ENCODE data around the gene C10orf67.
"Not testable (repeated sequence)": the region's sequence is repeated elsewhere in the genome, so short reads cannot be mapped to it uniquely, and the experiment has no call there.

The C10orf67 gene

GRCh38 chr10:23263441-23264164, 81.0 kb downstream of the C10orf67 start:
- no peak for DNase-seq

DNA sequence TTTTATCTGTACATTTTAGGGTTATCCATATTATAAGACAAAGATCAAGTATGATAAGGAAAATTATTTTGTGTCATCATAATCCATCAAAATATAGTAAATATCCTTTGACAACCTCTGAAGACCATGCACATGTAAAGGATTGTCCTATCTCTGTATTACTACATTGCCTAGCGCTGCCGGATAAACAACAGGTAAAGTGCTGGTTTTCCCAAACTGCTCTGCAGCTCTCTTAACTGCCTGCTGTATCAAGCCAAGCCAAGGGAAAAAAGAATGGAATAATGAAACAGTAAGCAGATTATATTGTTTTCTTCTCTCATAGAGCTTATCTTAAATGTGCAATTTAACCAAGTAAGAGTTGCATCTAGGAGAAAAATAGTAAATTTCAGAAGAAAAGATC, 81.7 kb downstream of the C10orf67 start:
- DNase-seq, result no peak

GRCh38 chr10:23258516-23258915, 86.1 kb downstream of the C10orf67 start:
- no peak for DNase-seq

GRCh38 chr10:23253780-23254179, 90.8 kb downstream of the C10orf67 start:
- DNase-seq, result no peak

DNA sequence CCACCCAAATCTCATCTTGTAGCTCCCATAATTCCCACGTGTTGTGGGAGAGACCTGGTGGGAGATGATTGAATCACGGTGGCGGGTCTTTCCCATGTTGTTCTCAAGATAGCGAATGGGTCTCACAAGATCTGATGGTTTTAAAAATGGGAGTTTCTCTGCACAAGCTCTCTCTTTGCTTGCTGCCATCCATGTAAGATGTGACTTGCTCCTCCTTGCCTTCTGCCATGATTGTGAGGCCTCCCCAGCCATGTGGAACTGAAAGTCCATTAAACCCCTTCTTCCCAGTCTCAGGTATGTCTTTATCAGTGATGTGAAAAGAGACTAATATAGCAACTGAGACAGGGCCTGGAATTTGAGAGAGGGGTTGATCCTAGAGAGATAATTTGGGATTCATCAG, 91.7 kb downstream of the C10orf67 start:
- DNase-seq, result not testable (repeated sequence)

DNA sequence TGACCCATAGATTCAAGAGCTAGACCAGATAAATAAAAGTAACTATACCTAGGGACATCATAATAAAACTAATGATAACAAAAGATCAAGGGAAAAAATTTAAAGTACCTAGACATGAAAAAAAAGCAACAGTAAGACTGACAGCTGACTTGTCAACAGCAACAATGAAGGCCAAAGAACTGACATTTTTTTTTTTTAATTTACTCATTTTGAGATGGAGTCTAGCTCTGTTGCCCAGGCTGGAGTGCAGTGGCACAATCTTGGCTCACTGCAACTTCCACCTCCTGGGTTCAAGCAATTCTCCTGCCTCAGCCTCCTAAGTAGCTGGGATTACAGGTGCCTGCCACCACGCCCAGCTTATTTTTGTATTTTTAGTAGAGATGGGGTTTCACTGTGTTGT, 102.8 kb downstream of the C10orf67 start:
- DNase-seq, result not testable (repeated sequence)

- DNase-seq, result no peak
Measured at GRCh38 chr10:23238015-23238414, 106.6 kb downstream of the C10orf67 start.

- DNase-seq, result no peak
Measured at GRCh38 chr10:23230582-23230981, 114.0 kb downstream of the C10orf67 start.

DNA sequence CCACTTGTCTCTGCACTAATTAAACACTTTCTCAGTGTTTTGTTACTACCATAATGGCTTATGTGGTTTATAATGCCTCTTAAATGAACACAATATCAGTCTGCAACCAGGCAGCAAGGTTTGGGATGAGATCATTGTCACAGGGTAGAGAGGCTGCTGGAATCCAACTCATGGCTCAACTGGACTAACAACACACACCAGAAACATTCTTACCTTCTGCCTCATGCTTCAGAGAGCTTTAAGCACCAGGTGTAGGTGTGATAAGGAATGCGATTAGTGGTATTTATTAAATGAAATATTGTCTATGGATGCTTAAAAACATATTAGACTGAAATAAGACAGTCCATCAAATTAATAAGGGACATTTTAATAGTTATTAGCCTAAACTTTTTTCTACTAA, 127.1 kb downstream of the C10orf67 start:
- DNase-seq, result no peak

GRCh38 chr10:23205972-23206642, 138.5 kb downstream of the C10orf67 start:
- DNase-seq, result no peak

GRCh38 chr10:23204773-23205172, 139.8 kb downstream of the C10orf67 start:
- no peak for DNase-seq

DNA sequence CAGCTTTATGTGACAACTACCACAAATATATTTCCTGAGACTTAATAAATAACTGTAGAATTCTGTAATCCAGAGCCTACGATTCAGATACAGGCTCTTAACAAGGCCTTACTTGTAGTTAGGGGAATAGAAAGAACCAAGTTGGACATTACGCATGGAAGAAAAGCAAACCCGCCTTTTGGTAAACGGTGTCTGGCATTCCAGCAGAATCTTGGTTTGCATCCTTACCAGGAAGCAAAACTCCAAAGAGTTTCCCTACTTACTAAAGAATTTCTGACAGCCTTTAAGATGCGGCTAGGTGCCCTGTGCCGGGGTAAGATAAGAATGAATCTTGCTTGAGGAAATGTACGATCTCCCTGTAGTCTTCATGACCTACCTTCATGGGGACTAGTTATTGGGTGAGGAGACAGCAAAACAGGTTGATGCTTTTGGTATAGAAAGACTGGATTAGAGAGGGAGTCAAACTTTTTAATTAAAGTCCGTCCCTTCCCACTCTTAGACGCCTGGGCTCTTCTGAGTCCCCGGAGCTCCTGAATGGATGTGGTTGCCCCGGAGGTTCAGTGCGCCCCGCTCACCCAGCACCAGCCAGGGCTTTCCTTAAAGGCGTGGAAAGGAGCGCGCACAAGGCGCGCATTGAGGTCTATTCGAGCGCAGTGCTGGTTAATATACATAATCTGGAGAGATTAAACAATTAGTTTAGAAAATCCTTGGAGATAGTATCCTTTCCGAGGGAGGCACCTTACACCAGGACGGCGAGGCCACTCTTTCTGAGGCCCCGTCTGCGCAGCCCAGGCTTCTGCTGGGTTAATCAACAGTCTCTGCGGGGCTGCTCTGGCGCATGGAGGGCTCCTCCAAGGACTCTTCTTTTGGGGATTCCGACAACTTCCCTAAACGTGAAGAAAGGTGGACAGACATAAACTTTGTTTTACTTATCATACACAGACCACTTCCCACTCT, 140.9 kb downstream of the C10orf67 start:
- no peak for DNase-seq

DNA sequence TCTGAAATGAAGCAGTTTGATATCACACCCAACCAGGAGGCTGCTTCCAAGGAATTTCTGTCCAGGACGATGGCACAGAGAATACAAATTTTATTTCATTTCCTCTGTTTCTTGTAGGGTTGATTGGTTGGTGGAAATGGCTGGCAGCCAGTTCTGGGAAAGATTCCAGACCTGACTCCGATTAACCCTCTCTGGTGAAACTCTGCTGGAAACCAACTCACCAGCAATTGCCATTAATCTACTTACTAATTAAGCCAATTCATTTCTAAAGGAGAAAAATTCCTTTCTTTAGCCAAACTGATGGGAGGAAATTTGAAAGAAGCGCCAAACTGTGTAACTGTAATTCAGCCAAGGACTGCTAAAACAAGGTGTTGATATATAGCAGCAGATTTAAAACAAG, 141.8 kb downstream of the C10orf67 start:
- no peak for DNase-seq

DNA sequence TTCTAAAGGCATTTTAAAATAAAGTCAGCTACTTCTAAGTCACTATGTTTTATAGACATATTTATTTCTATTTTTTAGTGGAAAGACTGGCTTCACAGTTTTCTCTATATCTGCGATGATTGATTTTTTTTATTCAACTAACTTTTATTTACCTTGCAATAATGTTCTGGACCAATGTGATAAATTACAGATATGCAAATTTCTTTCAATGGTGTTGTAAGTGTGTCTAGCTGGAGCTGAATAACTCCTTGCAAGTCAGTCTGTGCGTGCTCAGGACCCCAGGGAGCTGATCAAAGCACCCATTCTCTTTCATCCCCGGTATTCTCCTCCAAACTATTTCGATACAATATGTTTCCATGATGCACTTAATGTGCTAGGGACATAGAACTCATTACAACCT, 142.8 kb downstream of the C10orf67 start:
- DNase-seq, result no peak

DNA sequence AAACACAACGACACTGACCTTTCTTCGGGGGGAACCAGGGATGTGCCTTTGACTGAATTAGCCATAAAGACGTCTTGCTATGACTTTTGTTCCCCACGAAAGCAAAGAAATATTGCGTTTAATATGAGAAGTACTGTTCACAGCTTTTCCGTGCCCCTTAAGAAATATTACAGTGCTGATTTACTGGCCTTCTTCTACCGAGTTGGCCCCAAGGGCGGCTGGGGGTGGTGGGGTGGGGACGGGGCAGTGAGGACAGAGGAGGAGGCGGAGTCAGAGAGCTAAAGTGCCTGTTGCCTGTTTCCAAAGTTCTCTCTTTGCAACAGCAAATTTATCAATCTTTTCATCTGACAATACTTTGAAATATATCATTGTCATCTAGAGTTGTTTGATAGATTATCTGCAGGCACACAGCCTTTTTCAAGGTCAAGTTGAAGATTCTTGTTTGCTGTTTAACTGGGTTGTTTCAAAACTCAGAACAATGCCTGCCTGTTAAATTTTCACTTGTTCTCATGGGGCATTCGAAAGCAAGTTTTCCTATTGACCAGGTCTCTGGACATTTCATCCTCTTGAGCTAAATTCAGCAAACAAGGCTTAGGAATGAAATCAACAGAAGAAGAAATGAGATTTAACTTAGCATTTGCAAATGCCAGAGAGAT, 143.5 kb downstream of the C10orf67 start:
- no peak for DNase-seq

DNA sequence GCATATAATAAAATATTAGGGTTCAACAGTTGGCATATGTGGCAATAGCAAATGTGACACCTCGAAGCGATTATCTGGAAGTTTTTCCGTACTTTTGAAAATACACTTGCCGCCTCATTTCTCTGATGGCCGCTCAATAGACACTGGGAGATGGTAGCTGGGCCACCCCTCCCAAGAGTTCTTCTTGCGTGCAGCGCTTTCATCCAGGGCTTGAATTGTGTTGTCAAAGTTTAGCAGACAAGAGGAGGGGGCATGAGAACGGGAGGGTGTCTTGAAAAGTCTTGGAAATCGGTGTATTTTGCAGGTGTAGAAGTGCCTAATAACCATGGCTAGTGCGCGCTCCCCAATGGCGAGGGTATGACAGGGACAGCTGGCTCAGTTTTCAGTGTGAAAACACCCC, 144.0 kb downstream of the C10orf67 start:
- no peak for DNase-seq

- DNase-seq, result no peak
Measured at GRCh38 chr10:23199768-23200511, 144.7 kb downstream of the C10orf67 start.

DNA sequence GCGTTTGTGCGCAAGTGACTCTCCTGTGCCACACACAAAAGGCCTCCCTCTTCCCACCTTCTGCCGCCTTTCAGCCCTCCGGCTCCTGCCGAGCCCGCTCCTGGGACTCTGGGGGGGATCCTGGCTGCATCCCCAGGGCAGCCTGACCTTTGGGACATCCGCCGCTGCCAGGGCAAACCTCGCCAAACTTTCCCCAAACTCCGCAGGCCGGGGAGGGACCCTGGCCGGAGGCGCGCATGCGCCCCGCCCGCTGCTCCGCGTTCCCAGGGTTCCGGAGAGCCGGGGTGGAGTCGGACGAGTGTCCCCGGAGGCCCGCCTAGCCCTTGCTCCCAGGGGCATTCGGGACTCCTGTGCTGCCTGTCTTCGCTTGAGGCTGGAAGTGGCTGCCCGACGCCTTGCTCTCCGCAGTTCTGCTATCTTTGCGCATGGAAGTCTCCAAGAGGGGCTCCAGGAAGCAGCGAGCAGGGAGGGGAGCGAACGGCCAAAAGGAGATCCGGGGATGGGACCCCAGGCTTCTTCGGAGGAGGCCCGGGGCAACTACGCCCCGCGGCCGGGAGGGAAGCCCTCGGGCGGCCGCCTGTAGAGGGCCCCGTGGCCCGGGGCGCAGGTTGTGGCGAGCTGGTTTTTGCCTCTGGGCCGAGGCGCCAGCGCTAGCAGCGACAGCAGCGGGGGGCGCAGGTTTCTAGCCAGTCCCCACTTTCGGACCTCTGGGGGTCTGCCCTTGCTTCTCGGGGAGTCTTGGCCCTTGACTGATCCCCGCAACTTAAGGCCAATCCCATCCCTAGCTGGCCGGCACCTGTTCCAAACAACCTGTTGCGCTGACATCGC, 145.4 kb downstream of the C10orf67 start:
- no peak for DNase-seq

GRCh38 chr10:23198610-23198939, 146.0 kb downstream of the C10orf67 start:
- DNase-seq, result no peak

- no peak for DNase-seq
Measured at GRCh38 chr10:23197416-23197861, 147.2 kb downstream of the C10orf67 start.

DNA sequence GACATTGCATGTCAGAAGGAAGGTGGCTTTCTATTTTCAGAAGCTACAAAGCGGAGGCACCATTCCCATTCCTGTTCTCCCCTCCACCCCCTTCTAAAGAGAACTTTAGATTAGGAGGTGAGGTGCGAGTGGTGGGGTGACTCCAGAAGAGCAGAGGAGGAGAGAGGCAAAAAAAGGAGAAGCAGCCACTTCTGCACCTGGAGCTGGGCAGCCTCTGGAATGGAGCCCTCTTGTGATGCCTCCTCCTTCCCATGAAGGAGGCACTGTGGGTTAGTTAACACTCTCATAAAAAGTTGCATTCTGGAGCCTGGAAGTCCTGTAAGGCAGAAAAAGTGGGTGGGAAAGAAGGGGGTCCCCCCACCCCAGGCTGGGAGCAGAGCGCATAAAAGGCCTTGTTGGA, 147.7 kb downstream of the C10orf67 start:
- DNase-seq, result no peak
